ENCODE data around the gene C10orf62.

DNA sequence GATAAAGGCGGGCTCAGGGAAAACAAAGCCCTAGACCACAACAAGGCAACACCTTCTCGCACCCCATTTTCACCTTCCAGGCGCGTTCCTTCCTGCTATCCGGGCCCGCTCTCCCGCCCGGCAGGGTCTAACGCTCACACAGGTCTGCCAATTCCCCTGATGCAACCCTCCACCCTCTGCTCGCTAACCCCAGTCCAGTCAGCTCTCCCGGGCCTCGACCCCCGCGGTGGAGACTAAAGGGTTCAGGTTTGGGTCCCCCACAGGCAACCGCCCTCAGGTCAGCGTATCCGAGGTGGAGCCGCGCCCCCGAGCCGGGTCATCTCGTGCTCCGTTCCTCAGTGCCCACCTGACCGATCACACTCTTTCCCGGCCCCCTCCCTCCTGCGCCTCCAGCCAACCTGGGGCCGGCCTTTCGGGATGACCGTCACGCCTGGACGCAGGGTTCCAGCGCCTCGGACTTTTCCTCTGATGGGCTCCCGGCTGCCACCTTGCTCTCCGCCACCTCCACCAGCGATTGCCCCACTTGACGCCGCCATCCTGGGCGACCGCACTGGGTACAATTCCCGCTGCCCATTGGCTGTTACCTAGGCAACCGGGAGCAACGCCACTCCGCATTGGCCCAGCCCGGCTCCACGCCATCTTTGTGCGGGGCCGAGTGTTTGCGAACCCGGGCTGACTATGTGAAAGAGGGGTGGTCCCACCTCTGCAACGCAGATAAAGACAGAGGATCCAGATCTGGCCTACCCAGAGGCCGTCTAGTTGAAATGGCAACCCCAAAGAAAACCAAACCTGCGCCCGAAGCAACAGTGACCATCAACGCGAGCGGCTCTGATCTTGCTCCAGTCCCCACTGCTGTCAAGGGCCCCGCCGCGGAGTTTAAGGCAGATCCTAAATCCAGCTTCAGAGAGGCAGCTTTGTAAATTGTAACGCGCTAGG, 43.7 kb downstream of the C10orf62 start, which contains the start of gene MORN4:
- TF ChIP-seq POLR2A (IDR thresholded peaks at IDR 0.05; ENCODE audit: low read depth, low read length) (peak; percentile 51; the same call in 1 of the 2 replicates), POLR2AphosphoS5 (IDR thresholded peaks at IDR 0.05; ENCODE audit: low read depth, low read length) (no peak)
